HG02870 (cell line): Measurements from ENCODE around the gene ERBB3.

Experiments
- ATAC-seq: cut with Tn5 transposase; IDR thresholded peaks from one replicate; pipeline ENCODE4 v1.9.1; 2021; ENCODE audit warnings: mild to moderate bottlenecking, moderate library complexity; ENCODE audit not compliant: unreplicated experiment

ERBB3 gene

DNA sequence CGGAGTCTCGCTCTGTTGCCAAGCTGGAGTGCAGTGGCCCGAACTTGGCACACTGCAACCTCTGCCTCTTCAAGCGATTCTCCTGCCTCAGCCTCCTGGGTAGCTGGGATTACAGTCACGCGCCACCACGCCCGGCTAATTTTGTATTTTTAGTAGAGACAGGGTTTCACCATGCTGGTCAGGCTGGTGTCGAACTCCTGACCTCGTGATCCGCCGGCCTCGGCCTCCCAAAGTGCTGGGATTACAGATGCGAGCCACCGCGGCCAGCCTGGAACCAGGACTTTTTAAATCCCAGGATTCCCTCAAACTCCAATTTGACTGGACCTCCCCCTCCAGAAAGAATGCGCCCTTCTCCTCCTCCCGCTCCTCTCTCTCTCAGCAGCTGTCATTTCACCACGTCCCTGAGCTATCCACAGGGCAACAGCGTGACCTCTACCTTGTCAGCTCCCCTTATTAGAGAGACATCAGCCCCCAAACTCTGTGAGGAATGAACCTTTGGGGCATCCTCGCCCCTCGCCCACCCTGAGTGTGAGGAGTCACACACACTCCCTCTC, 50.1 kb downstream of the ERBB3 start:
- no peak for ATAC-seq

- no peak for ATAC-seq
Measured at GRCh38 chr12:56130876-56131275, 50.9 kb downstream of the ERBB3 start.

- no peak for ATAC-seq
Measured at GRCh38 chr12:56134897-56135296, 54.9 kb downstream of the ERBB3 start.

- ATAC-seq = no peak
Measured at GRCh38 chr12:56137853-56138571, 58.0 kb downstream of the ERBB3 start.

DNA sequence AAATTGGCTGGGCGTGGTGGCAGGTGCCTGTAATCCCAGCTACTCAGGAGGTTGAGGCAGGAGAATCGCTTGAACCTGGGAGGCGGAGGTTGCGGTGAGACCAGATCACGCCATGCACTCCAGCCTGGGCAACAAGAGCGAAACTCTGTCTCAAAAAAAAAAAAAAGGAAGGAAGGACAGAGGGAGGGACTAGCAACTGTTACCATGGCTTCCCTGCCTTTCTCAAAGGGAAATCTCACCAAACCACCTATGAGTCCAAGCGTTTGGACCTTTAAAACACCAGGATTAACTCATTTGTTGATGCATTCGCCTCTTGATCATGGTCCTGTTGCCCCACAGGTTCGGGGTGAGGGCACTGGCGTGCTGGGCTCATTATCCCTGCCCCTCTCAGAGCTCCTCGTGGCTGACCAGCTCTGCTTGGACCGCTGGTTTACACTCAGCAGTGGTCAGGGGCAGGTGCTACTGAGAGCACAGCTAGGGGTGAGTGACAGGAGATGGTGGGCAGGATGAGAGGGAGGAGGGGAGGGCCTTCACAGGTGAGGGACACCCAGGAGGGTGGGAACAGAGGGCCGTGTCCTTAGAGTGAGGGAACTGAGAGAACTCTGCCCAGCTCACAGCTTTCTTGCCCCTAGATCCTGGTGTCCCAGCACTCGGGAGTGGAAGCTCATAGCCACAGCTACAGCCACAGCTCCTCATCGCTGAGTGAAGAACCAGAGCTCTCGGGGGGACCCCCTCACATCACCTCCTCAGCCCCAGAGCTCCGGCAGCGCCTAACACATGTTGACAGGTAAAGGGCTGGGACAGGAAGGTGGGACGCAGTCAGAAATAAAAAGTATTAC, 62.2 kb downstream of the ERBB3 start:
- no peak for ATAC-seq

DNA sequence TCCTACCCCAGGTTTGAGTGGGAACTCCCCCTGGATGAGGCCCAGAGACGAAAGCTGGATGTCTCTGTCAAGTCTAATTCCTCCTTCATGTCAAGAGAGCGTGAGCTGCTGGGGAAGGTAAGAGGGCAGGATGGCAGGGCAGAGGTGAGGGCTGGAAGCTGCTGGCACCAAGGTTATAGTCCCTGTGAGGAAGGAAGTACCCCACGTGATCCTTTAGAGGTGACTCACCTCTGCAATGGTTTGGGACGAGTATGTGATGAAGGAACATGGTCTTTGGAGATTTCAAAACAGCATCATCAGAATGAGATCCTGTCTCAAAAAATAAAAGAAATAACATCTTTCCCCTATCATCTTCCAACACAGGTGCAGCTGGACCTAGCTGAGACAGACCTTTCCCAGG, 63.3 kb downstream of the ERBB3 start:
- no peak for ATAC-seq

DNA sequence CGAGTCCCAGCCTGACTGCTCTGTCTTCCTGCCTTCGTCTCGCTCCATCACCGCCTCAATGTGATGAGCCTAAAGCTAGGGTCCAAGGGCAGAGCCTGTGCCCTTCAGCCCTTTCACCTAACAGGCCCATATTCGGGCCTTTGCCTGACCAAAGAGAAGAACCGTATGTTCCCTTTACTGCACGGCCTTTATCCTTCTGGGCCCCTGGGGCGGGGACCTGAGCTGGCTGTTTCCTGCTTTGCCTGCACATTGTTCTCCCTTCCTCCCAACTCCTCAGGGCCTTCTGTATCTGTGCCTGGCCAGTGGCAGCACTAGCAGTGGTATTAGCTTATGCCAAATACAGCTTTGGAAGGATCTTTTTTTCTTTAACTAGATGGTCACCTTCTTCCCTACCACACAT, 63.9 kb downstream of the ERBB3 start:
- ATAC-seq = no peak

- ATAC-seq = no peak
Measured at GRCh38 chr12:56145217-56145616, 65.3 kb downstream of the ERBB3 start.

DNA sequence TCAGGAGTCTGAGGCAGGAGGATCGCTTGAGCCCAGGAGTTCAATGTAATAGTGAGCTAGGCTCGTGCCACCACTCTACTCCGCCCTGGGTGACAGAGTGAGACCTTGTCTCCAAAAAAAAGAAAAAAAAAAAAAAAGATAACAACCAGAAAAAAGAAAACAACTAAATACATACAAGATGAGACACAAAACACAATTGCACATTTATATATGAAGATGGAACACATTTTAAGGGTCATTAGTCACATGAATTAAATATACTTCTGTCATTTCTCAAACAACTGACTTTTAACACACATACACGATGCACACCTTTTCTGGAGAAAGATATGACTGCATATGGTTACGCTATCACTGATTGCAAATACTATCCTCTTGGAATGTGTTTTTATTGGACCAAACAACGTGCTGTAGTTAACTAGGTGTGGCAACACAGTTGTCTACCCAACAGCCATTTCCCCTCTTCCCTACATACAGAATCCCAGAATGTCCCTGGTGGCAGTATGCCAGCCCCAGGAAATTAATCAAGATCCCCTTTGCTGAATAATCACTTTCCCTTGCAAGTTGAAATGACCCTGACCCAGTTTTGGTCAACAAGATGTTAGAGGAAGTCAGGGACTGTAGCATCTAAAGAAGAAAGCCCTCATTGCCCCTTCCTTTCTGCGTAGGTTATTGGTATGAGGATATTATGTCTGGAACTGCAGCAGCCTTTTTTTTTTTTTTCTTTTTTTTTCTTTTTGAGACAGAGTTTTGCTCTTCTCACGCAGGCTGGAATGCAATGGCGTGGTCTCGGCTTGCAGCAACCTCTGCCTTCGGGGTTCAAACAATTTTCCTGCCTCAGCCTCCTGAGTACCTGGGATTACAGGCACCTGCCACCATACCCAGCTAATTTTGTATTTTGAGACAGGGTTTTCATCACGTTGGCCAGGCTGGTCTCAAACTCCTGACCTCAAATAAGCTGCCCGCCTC, 66.8 kb downstream of the ERBB3 start:
- ATAC-seq = no peak

- no peak for ATAC-seq
Measured at GRCh38 chr12:56150563-56150962, 70.6 kb downstream of the ERBB3 start.

GRCh38 chr12:56151672-56152131, 71.7 kb downstream of the ERBB3 start:
- ATAC-seq = peak; percentile 47

DNA sequence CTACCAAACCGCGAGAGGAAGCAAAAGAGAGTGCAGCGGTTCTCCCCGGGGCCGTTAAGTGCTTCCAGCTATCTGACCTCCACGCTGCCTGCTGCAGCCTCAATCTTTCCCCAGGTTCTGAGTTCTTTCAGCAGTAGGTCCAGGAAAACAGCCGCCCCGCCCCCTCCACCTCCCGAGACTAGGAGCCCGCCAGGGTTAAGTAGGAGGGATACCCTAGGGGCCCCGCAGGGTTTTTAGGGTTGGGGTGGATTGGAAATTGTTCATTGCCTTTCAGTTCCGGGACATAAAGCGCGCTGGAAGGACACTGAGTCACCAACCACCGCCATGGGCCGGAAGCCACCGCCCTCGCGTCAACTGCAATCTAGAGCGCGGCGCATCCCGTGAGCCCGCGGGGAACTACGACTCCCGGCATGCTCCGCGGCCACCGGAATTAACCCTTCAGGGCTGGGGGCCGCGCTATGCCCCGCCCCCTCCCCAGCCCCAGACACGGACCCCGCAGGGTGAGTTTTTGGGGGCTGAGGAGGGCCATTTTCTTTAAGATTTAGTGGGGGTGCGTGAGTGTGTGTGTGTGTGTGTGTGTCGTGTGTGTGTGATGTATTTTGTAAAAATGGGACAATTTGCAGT, 72.3 kb downstream of the ERBB3 start, which contains the start of gene MYL6B:
Gene MYL6B, plus strand, starts transcription at position 456 of the 624 bp plus-strand sequence. CDS start 1,332 bp downstream, outside the sequence.
- ATAC-seq = peak; percentile 89
